Spleen (tissue), 7 donors: ENCODE data around the gene KCTD10.

Experiments used
- CTCF ChIP-seq, 11 experiments: fragments of 200-600 bp in 7 of 11; fragments of 450-650 bp in 4 of 11; sonication (generic) in 4 of 11; IDR thresholded peaks in 8 of 11; conservative IDR thresholded peaks in 3 of 11; 1 replicate in 7 of 11; 2 replicates in 4 of 11; pipeline versions ENCODE4 v1.4.0 to v1.8.0; 2016 to 2021; ENCODE audit warnings: antibody characterized with exemption in 11 of 11, inconsistent platforms in 4 of 11, mild to moderate bottlenecking in 1 of 11
- POLR2A ChIP-seq, 3 donors: fragments of 450-650 bp; IDR thresholded peaks; one replicate each; pipeline ENCODE4 v1.5.1; 2017; ENCODE audit warnings: antibody characterized with exemption in 3 of 3, mild to moderate bottlenecking in 1 of 3
- donor health status: DM: no; HTN: no; CAD: no; lungs with moderate emphysema.
- donor health status: DM: no; HTN: no; CAD: no.
- donor health status: DM: no; HTN: no; CAD: no.

GRCh38 chr12:109481863-109482262 lies 4.8 kb upstream of the KCTD10 start:
- TF ChIP-seq CTCF (IDR thresholded peaks at IDR 0.05 in 8 of 11, conservative IDR thresholded peaks at IDR 0.05 in 3 of 11) (no peak), POLR2A (IDR thresholded peaks at IDR 0.05) (no peak)
